ENCODE results near the gene DNAJC17.
A peak's percentile ranks its signal among the peaks of the same experiment; 100 is the strongest.

DNAJC17 gene, protein sequence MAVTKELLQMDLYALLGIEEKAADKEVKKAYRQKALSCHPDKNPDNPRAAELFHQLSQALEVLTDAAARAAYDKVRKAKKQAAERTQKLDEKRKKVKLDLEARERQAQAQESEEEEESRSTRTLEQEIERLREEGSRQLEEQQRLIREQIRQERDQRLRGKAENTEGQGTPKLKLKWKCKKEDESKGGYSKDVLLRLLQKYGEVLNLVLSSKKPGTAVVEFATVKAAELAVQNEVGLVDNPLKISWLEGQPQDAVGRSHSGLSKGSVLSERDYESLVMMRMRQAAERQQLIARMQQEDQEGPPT

DNA sequence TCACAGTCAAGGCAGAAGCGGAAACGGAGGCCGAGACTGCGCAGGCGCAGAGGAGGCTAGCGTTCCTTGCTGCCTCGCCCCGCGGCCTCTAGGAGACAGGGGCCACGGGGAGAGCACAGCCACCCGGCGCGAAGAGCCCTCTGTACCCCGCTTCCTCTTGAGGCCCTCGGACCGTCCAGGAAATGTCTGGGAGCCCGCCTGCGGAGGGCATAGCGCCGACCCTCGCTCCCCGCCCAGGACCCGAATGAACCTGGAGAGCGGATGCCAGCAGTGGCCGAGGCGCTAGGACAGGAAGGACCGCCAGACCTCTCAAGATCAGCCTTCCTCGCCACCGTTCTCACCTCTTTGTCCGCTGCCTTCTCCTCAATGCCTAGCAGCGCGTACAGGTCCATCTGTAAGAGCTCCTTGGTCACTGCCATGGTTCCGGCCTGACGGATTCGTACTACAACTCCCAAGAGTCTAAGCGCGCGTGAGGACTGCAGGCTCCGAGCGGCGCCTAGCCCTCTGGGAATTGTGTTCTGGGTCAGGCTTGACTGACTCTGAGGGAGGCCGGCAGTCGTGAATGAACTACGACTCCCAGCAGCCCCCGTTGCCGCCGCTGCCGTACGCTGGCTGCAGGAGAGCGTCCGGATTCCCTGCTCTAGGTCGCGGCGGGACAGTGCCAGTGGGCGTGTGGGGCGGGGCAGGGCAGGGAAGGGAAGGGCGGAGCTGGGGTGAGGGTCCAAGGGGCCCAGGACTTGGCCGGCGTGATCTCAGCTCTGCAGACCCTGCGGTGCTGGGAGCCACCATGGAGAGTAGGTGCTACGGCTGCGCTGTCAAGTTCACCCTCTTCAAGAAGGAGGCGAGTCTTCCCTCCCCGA lies at the start of gene DNAJC17, which contains the start of gene ZFYVE19:
TSS of gene DNAJC17 (minus strand) at position 446 of the 860 bp plus-strand sequence. CDS start at position 419, 27 bp downstream.
TSS of gene ZFYVE19 (plus strand) at position 62 of the 860 bp plus-strand sequence. CDS start at position 563, 501 bp downstream.
- WGBS (ENCODE audit: insufficient coverage, insufficient read length): no CpG with 5 or more reads among the region's 64 CpGs
- no peaks in the 10 kb centered on the region for H3K9me3 ChIP-seq (ENCODE audit: control insufficient read depth, insufficient read depth, low read length)
- H3K36me3 ChIP-seq (ENCODE audit: control insufficient read depth, insufficient read depth, low read length): no peaks in the 10 kb centered on the region; the same call in 1 of the 2 replicates
- no peak within 1 kb of the TSS for H3K27ac ChIP-seq (ENCODE audit: low read length)
- peak within 1 kb of the TSS; percentile 85 for H3K4me3 ChIP-seq (ENCODE audit: low read length)
- no peaks in the 10 kb centered on the region for H3K27me3 ChIP-seq (ENCODE audit: control insufficient read depth, insufficient read depth, low read length)
- H3K4me1 ChIP-seq (ENCODE audit: control insufficient read depth, insufficient read depth, low read length): no peaks in the 10 kb centered on the region
- DNase-seq (ENCODE audit: low read depth, low spot score): peak; percentile 94

GRCh38 chr15:40856746-40857145 lies 49.5 kb upstream of the DNAJC17 start:
- Histone ChIP-seq H3K4me3 (ENCODE audit: low read length) (no peak overlapping the region), H3K27me3 (ENCODE audit: control insufficient read depth, insufficient read depth, low read length) (no peaks in the 10 kb centered on the region), H3K36me3 (ENCODE audit: control insufficient read depth, insufficient read depth, low read length) (peaks cover 39% of the 10 kb centered on the region), H3K9me3 (ENCODE audit: control insufficient read depth, insufficient read depth, low read length) (no peaks in the 10 kb centered on the region), H3K27ac (ENCODE audit: low read length) (no peak overlapping the region), H3K4me1 (ENCODE audit: control insufficient read depth, insufficient read depth, low read length) (no peaks in the 10 kb centered on the region)
- DNase-seq (ENCODE audit: low read depth, low spot score): no peak
- WGBS (ENCODE audit: insufficient coverage, insufficient read length): no CpG with 5 or more reads among the region's 8 CpGs

GRCh38 chr15:40855706-40856234 lies 48.5 kb upstream of the DNAJC17 start:
- no peak overlapping the region; the same call in 1 of the 2 replicates for H3K4me3 ChIP-seq (ENCODE audit: low read length)
- H3K27ac ChIP-seq (ENCODE audit: low read length): no peak overlapping the region
- no peaks in the 10 kb centered on the region for H3K4me1 ChIP-seq (ENCODE audit: control insufficient read depth, insufficient read depth, low read length)
- WGBS (ENCODE audit: insufficient coverage, insufficient read length): no CpG with 5 or more reads among the region's 13 CpGs
- no peaks in the 10 kb centered on the region for H3K27me3 ChIP-seq (ENCODE audit: control insufficient read depth, insufficient read depth, low read length)
- no peak for DNase-seq (ENCODE audit: low read depth, low spot score)
- peaks cover 40% of the 10 kb centered on the region for H3K36me3 ChIP-seq (ENCODE audit: control insufficient read depth, insufficient read depth, low read length)
- H3K9me3 ChIP-seq (ENCODE audit: control insufficient read depth, insufficient read depth, low read length): no peaks in the 10 kb centered on the region

- Histone ChIP-seq H3K4me1 (ENCODE audit: control insufficient read depth, insufficient read depth, low read length) (no peaks in the 10 kb centered on the region), H3K27me3 (ENCODE audit: control insufficient read depth, insufficient read depth, low read length) (no peaks in the 10 kb centered on the region), H3K4me3 (ENCODE audit: low read length) (no peak overlapping the region), H3K36me3 (ENCODE audit: control insufficient read depth, insufficient read depth, low read length) (peaks cover 46% of the 10 kb centered on the region), H3K27ac (ENCODE audit: low read length) (no peak overlapping the region), H3K9me3 (ENCODE audit: control insufficient read depth, insufficient read depth, low read length) (no peaks in the 10 kb centered on the region)
- no peak for DNase-seq (ENCODE audit: low read depth, low spot score)
- no CpG with 5 or more reads among the region's 10 CpGs for WGBS (ENCODE audit: insufficient coverage, insufficient read length)
Observed at GRCh38 chr15:40854161-40854560, 46.9 kb upstream of the DNAJC17 start.

GRCh38 chr15:40853241-40853890 lies 46.1 kb upstream of the DNAJC17 start:
- H3K4me1 ChIP-seq (ENCODE audit: control insufficient read depth, insufficient read depth, low read length): no peaks in the 10 kb centered on the region
- H3K4me3 ChIP-seq (ENCODE audit: low read length): no peak overlapping the region
- H3K36me3 ChIP-seq (ENCODE audit: control insufficient read depth, insufficient read depth, low read length): peaks cover 46% of the 10 kb centered on the region
- no peak overlapping the region for H3K27ac ChIP-seq (ENCODE audit: low read length)
- H3K9me3 ChIP-seq (ENCODE audit: control insufficient read depth, insufficient read depth, low read length): no peaks in the 10 kb centered on the region
- no CpG with 5 or more reads among the region's 16 CpGs for WGBS (ENCODE audit: insufficient coverage, insufficient read length)
- DNase-seq (ENCODE audit: low read depth, low spot score): no peak
- no peaks in the 10 kb centered on the region for H3K27me3 ChIP-seq (ENCODE audit: control insufficient read depth, insufficient read depth, low read length)

- no peak for DNase-seq (ENCODE audit: low read depth, low spot score)
- H3K27ac ChIP-seq (ENCODE audit: low read length): no peak overlapping the region
- H3K4me1 ChIP-seq (ENCODE audit: control insufficient read depth, insufficient read depth, low read length): 0 out of 2 replicates have a peak, but pooled peaks cover 3% of the 10 kb centered on the region
- no CpG with 5 or more reads among the region's 5 CpGs for WGBS (ENCODE audit: insufficient coverage, insufficient read length)
- no peaks in the 10 kb centered on the region for H3K27me3 ChIP-seq (ENCODE audit: control insufficient read depth, insufficient read depth, low read length)
- H3K9me3 ChIP-seq (ENCODE audit: control insufficient read depth, insufficient read depth, low read length): no peaks in the 10 kb centered on the region
- no peak overlapping the region for H3K4me3 ChIP-seq (ENCODE audit: low read length)
- peaks cover 46% of the 10 kb centered on the region for H3K36me3 ChIP-seq (ENCODE audit: control insufficient read depth, insufficient read depth, low read length)
Observed at GRCh38 chr15:40852529-40852928, 45.3 kb upstream of the DNAJC17 start.

GRCh38 chr15:40850576-40851112 lies 43.4 kb upstream of the DNAJC17 start:
- WGBS (ENCODE audit: insufficient coverage, insufficient read length): no CpG with 5 or more reads among the region's 8 CpGs

GRCh38 chr15:40847223-40847961 lies 40.1 kb upstream of the DNAJC17 start:
- H3K36me3 ChIP-seq (ENCODE audit: control insufficient read depth, insufficient read depth, low read length): peaks cover 7% of the 10 kb centered on the region
- H3K27ac ChIP-seq (ENCODE audit: low read length): no peak overlapping the region
- no peaks in the 10 kb centered on the region for H3K27me3 ChIP-seq (ENCODE audit: control insufficient read depth, insufficient read depth, low read length)
- no CpG with 5 or more reads among the region's 7 CpGs for WGBS (ENCODE audit: insufficient coverage, insufficient read length)
- H3K4me1 ChIP-seq (ENCODE audit: control insufficient read depth, insufficient read depth, low read length): peaks cover 14% of the 10 kb centered on the region
- DNase-seq (ENCODE audit: low read depth, low spot score): no peak
- H3K9me3 ChIP-seq (ENCODE audit: control insufficient read depth, insufficient read depth, low read length): no peaks in the 10 kb centered on the region
- no peak overlapping the region for H3K4me3 ChIP-seq (ENCODE audit: low read length)

More at GRCh38 chr15:40850576-40851112, 43.4 kb upstream of the DNAJC17 start:
- Histone ChIP-seq H3K27me3 (ENCODE audit: control insufficient read depth, insufficient read depth, low read length) (no peaks in the 10 kb centered on the region), H3K4me3 (ENCODE audit: low read length) (no peak overlapping the region), H3K4me1 (ENCODE audit: control insufficient read depth, insufficient read depth, low read length) (peaks cover 13% of the 10 kb centered on the region), H3K36me3 (ENCODE audit: control insufficient read depth, insufficient read depth, low read length) (peaks cover 28% of the 10 kb centered on the region), H3K9me3 (ENCODE audit: control insufficient read depth, insufficient read depth, low read length) (no peaks in the 10 kb centered on the region), H3K27ac (ENCODE audit: low read length) (no peak overlapping the region)
- DNase-seq (ENCODE audit: low read depth, low spot score): no peak

DNA sequence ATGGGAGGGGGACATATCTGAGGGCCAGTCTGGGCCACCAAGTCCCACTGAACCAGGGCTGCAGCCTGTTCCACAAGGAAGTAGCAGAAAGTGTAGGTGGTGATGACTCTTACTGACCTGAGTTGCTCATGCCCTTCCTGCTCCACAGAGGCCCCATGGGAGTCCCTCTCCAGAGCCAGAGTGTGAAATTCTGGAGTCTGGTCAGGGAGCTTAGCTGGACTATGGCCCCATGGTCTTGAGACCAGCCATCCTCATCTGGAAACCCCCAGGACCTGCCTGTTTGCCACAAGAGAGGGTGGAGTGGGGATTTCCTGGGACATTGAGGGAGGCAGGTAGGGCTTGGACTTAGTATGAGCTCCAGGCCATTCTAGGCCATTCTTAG lies 39.6 kb upstream of the DNAJC17 start:
- H3K4me1 ChIP-seq (ENCODE audit: control insufficient read depth, insufficient read depth, low read length): peaks cover 14% of the 10 kb centered on the region
- H3K27me3 ChIP-seq (ENCODE audit: control insufficient read depth, insufficient read depth, low read length): no peaks in the 10 kb centered on the region
- peaks cover 7% of the 10 kb centered on the region for H3K36me3 ChIP-seq (ENCODE audit: control insufficient read depth, insufficient read depth, low read length)
- DNase-seq (ENCODE audit: low read depth, low spot score): no peak
- no peaks in the 10 kb centered on the region for H3K9me3 ChIP-seq (ENCODE audit: control insufficient read depth, insufficient read depth, low read length)
- no peak overlapping the region for H3K4me3 ChIP-seq (ENCODE audit: low read length)
- H3K27ac ChIP-seq (ENCODE audit: low read length): no peak overlapping the region

Data from iPS DF 6.9 (cell line).